Stimulated activated CD8-positive, alpha-beta memory T cell treated with anti-CD3 and anti-CD28 coated beads, Interleukin-4, amount 100 ng/mL, for 24 hours (primary cell): ENCODE data around the gene FRMD4A.
"Not testable (repeated sequence)": the region's sequence is repeated elsewhere in the genome, so short reads cannot be mapped to it uniquely, and the experiment has no call there.

Source experiments
- DNase-seq: peaks from one replicate; pipeline ENCODE4 v3.0.0-alpha.2; 2020; ENCODE audit warnings: low read depth

Gene FRMD4A

DNA sequence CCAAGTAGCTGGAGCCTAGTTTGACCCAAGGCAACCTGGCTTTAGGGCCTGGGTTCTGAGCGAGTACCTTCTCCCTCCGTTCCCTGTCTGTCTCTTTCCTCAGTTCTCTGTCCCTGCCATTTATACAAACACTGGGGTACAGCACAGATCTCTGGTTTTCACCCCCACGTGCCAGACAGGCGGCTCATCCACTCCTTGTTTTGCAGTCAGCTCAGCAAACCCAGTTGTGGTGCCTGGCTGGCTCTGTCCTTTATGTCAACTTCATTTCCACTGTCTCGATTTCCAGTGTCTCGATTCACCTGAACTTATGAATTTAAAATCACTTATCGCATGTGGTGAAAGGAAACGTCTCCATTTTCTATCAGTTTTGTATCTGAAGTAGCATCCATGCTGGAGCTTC, 230.8 kb downstream of the FRMD4A start:
- no peak for DNase-seq

DNA sequence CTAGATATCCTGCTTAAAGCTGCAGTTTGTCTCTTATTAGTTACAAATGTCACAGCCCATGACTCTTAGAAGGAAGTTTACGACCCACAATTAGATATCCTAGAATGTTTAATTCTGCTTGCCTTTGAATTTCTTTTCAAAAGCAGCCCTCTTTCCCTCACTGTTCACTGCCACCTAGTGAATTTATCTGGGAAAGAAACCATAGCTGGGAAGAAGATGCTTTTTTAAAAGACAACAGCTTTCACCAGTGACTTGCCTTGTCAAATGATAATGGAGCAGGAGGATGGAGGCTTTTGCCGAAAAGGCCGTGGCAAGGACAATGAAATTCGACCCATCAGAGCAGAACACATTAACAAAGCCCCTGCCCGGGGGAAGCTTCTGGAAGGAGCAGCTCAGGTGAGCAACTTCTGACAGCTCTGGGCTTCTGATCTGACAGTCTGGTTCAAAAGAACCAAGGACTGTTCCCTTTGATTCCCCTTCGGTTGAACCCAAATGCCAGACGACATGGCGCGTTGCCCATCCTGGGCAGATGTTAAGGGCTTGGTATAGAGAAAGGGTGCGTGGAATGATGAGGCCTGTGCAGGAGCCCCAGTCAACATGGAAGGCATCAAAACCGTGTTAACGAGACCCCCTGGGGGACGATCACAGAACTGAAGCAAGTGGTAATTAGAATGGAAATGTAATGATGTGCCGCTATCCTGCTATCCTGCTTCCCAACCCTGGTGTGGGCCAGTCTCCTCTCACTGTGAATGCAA, 236.8 kb downstream of the FRMD4A start:
- DNase-seq: no peak

DNA sequence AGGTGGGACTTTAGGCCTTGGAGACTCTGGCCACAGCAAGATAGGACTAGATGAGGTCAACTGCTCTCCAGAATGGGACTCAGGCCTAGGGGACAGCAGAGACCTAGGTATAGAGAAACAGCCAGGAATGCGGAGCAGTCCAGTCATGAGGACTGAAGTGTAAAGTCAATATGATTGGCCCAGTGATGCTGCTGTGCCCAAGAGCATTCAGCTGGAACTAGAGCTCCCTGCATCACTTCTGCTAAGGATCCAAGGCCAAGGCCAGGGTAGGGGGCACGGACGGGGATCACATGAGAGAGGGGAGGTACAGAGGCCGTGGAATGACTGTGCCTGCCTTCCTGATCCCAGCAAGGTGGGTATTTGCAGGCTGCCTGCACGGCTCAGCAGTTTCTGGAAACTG, 237.9 kb downstream of the FRMD4A start:
- DNase-seq: no peak

DNA sequence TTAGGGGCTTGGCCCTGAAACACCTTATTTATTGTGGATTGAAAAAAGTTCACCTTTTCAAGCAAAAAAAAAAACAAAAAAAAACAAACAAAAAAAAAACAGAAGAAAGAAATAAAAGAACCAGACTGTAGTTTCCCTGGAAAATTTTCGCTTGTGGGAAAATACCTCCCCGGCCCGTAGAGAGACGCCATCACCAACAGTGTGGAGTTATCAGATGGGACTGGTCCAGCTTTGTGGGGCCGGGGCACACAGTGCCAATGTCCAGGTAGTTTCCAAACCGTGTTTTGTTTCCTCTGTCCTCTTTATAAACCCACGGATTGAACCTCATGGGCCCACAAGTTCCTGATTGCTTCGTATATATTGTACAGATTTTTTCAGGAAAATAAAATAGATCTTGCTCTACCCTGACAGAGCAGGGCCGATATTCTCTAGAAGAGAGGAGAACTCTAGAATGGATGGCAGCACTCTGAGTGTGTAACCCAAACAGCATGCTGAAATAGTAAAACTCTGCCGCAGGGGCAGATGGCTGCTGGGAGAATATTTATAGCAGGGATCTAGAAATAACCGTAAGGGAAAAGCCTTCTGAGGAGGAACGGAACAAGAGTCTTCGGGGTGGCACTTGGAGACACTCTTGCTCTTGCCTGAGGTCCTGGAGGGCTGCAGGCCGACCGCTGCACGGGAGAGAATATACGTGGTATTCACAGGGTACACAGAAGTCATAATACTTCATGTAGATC, 241.0 kb downstream of the FRMD4A start:
- no peak for DNase-seq

DNA sequence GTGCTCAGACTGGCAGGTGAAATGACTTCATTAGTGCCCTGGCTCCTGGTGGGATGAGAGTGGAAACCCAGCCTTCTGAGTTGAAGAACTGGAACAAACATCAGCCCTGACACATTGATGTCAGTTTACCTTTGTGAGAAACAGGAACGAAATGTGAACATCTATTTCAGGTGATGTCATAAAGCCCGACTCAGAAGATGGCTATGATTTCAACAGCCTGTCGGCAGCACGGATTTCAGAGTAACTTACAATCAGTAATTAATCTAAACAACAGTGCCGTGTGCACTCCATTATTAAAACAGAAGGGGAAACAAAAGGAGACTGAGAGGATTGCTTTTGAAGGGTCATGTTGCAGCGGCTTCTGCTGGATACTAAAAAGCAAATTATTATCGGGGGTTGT, 243.2 kb downstream of the FRMD4A start:
- no peak for DNase-seq

DNA sequence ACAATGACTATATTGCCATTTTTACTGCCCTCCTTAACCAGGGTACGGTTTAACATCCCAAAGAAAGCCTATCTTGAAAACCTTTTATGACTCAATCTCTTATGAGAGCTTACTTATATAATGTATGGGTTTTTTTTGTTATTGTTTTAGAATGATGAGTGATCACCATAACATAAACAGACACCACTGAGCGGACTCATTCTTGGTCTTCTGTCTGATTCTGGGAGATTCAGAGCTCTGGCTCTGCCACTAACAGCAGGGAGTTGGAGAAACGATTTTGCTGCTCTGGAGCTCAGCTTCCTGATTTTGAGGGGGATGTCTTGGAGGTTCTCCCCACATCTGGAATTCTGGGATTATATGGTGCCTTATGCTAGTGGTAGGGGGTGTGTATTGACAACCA, 244.1 kb downstream of the FRMD4A start:
- DNase-seq: no peak

DNA sequence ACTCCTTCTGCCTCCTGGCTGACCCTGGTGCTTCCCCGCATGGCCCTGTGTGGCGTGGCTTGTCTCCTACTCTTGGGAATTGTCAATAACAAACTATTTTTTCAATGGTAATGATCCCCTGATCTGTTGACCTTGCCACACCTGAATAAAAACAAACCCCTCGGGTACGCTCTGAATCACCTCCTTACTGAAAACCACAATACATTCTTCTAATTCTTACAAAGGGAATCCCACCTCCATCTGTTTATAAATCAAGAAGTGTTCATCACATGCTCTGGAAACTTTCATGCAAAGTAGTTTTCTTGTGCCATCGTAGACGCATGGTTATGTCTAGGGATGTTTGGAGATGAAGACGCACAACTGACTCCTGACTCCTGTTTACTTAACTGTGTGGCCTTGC, 245.8 kb downstream of the FRMD4A start:
- DNase-seq: no peak

DNA sequence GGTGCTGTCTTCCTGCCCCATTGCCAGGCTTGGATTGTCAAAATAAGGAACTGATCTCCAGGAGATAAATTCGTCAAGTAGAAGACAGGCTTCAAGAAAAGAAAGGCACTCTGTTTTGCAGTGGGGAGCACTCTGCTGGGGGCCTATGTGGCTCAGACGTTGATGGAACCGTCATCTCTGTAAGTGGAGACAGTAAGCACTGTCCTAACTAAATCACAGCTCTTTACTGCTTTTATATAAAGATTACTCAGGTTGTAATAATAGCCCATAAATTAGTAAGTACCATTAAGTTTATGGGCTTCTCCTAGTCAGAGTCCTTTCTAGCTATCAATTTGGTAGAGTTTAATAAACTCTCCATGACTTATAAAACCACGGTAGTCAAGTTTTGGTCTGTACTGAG, 249.9 kb downstream of the FRMD4A start:
- DNase-seq: no peak

DNA sequence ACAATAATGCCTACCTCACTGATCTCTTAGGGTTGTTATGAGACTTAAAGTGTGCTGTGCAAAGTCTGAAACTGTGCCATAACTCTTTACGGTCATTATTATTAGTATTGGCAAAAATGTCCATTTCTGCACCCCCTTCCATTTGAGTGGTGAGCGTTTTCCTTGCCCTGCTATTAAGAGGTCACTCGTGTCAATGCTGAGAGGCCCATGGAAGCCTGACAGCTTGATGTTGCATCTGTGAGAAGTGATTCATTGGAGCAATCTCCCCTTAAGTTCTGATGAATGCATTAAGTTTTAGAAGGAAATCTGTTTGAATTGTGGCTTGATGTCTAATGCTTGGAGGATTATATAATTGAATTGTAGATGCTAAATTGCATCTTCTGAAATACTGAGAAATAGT, 253.3 kb downstream of the FRMD4A start:
- DNase-seq: no peak

DNA sequence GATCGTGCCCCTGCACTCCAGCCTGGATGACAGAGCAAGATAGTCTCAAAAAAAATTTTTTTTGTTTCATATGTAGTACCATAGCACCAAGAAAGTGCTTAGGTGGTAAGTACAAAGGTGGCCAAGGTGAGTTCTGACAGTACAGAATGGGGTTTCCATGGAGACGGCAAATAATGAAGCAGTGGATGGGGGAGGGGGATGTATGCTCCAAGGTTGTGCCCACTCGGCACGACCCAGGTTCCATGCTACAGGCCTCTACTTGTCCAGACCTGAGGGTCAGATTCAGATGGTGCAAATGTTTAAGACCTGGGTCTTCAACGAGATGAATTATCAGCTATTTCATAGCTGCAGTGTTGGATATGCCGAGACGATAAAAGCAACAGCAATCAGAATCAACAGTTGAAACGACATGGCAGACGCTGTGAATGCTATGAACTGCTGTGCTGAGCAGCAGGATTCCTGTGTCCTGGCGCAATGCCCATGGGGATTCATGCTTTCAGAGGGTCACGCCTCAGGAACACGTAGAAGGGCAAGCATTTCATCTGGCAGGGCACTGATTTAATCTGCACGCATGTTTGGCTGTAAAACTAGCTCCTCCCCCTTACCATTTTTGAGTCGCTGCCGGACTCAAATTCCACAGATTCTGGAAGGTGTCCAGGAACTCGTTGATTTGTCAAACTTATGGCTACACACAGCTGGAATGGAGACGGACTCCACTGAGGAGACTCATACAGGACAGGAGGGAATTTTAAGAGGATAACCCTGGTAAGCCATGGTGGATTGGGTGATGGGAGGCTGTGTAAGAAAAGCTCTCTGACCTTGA, 256.5 kb downstream of the FRMD4A start:
- no peak for DNase-seq

DNA sequence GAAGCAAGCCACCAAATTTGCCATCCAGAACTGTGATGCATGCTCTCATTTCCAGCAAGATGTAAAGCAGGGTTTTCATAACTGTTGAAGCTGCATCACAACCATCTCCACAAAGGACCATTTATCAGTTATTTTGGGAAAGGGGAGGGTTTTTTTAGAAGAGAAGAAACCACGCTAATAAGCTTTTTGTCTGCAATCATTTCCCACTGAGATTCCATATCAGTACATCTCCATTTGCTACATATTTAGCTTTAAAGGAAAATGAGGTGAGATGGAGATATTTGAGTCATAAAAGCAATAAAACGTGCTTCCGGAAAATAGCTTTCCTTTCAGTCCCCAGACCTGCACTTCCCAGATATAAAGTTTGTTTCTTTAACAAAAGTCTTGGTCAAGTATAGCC, 258.2 kb downstream of the FRMD4A start:
- DNase-seq: no peak

DNA sequence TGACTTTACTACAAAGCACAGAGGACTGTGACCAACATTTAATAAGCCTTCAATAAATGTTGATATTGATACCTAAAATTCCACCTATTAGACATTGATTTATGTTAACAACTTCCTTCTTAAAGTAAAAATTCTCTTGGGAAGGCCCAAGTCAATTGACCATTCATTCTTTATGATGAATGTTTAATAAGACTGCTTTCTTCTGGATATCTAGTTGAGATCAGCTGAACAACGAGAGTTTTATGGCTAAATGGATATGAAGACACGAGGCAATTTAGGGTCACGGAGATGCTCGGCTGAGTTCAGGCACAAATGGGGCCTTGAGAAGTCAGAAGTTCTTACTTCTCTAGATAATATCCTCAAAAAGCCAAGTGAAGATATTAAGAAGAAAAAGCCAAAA, 258.8 kb downstream of the FRMD4A start:
- no peak for DNase-seq

DNA sequence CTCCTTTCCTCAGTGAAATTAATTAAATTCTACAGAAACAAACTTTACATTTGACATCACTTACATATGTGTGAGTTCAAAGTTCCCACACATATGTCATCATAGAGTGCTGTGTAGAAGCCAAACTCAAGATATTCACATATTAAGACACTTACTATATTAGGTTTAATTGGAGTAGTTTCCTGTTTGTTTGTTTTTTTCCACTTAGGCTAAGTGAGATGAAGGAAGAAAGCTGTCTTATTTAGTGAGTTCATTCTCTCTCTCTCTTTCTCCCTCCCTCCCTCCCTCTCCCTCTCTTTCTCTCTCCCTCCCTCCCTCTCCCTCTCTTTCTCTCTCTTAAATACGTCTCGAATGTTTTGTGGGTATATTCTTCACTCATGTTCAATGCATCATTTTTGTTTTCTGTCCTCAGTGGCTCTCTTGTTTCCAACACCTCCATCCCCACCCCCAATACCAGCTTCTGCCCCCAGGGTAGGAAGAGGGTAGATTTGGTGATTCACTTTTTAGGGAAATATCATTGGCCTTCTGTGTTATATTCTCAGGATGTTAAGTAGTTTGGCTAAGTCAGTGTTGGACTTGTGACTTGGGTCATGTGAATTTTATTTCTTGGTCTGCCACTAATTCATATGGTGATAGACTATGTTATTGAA, 262.0 kb downstream of the FRMD4A start:
- no peak for DNase-seq

DNA sequence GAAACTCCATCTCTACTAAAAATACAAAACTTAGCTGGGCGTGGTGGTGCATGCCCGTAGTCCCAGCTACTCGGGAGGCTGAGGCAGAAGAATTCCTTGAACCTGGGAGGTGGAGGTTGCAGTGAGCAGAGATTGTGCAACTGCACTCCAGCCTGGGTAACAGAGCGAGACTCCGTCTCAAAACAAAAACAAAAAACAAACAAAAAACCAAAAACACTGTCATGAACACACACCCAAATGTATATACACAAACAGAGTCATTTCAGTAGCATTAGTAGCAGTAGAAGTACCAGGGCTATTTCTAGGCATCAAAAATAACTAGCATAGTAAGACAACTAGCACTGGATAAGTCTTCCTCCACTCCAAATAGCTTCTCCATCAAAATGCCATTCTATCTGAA, 263.1 kb downstream of the FRMD4A start:
- not testable (repeated sequence) for DNase-seq

DNA sequence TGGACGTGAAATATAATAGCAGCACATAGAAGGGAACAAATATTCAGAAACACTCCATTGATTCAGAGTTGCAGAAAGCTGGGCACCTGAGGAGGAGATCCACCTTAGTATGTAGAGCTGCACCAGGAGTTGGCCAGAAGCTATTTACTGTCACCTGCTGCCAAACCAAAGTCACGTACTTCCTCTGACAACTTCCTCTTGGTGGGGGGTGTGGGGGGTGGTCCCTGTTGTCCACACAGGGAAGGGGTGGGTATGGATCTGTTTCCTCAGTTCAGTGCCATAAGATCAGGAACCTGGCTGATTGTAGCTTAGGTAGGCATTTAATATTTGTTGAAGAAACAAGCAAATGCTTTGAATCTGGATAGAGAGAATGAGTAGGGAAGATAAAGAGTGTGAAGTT, 264.6 kb downstream of the FRMD4A start:
- no peak for DNase-seq

DNA sequence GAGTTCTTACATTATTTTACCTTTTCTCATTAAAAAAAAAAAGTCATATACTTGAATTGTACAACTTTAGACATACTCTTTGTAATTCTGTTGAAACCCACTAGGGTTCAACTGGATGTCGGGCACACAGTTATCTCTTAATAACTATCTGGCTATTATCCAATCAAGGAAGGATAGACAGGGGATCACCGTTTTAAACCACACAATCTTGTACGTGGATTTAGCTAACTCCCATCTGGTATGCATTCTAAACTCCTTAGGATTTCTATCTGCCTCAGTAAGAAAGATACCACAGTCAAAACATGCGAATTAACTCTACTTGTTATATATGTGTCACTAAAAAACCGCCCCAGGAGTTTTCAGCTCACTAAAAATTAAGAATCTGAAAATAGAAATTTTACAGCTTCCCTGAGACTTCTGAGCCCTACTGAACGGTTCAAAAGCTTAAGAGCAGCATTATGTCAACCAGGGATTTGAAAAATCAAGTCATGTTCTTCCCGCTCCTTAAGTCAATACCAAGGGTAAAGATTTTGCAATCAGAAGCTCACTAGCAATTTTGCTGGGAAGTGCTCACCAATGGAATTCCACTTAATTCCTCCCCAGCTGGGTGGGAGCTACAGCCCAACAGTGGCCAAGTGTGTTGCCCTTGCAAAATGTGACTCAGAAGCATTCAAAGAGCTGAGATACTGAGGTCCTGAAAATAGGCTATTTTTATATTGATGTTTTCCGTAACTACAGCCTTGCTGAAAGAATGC, 267.0 kb downstream of the FRMD4A start:
- no peak for DNase-seq

DNA sequence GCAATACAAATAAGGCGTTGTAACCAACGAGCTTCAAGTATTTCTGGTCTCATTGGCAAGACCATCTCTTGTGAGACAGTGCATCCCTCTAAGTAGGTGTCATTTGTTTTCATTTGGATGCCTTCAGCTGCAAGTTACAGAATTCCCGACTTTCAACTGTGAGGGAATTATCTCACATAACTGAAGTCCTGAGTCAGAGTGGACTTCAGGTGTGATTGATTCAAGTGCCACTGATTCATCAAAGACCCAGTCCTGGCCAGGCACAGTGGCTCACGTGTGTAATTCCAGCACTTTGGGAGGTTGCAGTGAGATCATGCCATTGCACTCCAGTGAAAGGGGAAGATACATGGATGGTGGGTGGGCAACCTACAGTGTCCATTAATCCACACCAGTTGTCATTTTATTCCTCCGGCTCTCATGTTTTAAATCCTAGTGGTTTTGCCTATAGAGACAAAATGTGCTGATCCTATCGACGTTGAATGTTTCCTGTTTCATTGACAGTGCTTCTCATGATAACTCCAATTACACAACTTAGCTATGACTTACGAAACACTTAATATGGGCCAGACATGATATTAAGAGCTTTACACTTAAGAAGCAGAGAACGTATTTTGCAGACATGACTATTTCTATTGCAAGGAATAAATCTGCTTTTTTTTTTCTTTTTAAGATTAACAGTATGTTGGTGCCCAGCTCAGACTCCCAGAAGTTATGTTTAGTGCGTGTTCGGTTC, 268.0 kb downstream of the FRMD4A start:
- no peak for DNase-seq

DNA sequence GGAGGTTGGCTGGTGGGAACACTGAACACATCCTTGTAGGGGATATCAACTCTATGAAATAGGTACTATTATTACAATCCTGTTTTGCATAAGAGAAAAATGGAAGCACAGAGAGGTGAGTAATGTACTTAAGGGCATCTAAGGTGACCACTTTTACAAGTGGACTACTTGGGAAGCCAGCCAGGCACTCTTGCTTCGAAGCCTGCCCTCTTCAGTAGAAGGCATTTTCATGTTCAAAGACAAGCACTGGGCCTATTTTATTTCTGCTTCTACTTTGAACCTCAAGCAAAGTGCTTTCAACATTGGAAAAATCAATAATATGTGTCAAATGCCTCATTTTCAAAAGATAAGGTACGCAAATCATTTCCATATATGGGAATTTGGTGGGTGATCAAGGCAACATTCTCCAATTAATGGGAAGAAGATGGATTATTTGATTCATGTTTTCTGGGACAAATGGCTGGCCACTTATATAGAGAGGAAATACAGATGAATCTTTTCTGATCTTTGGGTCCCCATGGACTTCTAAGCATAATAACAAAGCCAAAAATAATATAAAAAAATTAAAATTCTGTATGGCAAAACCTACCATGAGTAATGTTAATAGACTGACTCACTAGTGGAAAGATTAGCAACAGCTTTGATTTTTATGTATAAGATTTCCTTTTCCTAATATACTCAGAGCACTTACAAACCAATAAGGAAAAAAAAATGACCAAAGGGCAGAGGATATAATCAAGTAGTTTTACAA, 270.2 kb downstream of the FRMD4A start:
- DNase-seq: no peak

DNA sequence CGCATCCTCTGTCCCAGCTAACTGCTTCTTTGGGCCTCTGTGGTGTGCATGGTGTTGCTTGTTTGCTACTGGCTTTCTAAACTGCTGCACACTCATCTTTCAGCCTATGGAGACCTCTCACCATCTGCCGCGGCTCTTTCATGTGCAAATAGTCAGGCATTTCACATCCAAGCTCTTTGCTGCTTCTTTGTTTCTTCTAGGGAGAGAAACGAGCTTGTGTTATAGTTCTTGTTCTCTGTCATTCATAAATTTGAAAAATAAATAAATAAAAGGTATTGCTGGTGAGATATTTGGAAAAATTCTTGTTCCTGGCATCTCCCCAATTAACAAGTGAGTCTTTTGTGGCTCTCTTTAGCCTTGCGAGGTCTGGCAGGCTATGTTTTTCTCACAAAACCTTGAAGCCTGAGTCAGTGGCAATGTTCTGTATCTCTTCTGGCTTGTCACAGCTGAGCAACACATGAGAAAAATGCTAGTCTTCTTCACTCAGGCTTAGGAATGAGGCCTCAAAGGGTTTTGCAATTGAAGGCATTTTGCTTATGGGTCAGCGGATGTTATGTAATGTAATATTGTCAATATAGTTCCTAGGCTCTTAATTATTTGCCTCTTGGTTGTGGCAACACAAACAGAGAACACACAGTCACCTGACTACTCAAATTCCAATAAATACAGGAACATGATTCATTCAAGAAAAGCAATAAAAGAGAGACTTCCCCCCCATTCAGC, 274.0 kb downstream of the FRMD4A start:
- DNase-seq: no peak

DNA sequence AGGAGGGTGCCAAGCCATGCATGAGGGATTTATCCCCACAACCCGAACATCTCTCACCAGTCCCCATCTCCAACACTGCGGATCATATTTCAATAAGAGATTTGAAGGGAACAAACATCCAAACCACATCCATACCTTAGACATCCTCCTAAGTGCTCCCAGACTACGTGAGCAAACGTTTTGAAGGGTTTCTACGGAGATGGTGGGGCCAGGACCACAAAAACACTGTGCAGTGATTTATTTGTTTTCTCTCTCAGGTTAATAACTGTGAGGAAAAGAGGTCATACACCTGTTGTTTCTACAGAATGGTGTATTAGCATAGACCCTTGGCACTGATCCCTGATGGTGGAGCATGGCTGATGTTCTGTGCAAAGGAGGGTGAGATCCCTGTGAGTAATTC, 277.8 kb downstream of the FRMD4A start:
- no peak for DNase-seq
